ENCODE data around the gene ERG.

Gene ERG

GRCh38 chr21:38430401-38430984 lies 67.8 kb downstream of the ERG start:
- DNase-seq = no peak

DNA sequence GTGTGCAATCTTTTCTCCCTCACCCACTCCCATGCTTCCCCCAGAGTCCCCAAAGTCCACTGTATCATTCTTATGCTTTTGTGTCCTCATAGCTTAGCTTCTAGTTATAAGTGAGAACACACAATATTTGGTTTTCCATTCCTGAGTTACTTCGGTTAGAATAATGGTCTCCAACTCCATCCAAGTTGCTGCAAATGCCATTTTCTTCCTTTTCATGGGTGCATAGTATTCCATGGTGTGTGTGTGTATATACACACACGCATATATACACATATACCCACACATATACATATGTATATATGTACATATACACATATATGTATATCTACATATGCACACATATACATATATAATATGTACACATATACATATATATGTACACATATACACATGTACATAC lies 69.3 kb downstream of the ERG start:
- DNase-seq = no peak

- no peak for DNase-seq
Observed at GRCh38 chr21:38428211-38428610, 70.1 kb downstream of the ERG start.

GRCh38 chr21:38424305-38425019 lies 73.8 kb downstream of the ERG start:
- DNase-seq = no peak

- DNase-seq = no peak
Observed at GRCh38 chr21:38422082-38422481, 76.2 kb downstream of the ERG start.

- DNase-seq = no peak
Observed at GRCh38 chr21:38420140-38420539, 78.1 kb downstream of the ERG start.

DNA sequence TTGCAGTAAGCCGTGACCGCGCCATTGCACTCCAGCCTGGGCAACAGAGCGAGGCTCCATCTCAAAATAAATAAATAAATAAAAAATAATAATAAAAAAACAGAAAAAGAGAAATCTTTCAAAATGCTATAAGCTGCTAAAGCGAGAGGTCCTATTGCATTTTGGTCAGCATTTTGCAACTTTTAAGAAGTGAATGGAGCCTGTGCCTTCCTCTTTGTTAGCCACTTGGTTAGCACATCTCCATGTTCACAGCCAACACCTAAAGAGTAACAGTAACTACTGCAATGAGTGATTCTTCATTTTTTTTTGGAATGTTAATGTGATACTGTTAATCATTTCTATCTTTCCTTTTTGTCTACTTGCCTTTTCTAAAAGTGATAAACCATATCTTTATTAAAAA lies 80.6 kb downstream of the ERG start:
- DNase-seq = no peak

DNA sequence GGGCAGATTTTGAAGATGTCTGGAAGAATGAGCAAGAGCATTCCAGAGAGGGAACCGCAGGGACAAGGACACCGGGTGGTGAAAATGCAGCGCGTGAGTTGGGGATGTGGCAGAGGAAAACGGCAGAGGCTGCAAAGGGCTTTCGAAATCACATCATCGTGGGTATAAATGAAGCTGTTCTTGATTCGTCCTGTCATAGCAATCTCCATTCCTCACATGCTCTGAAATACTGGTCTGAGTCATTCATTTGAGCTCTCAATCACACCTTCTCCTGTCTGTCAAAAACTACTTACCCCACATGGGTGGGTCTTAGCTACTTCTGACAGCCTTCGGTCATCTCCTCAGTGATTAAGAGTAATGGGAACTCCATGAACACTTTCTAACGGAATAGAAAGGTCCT lies 81.5 kb downstream of the ERG start:
- no peak for DNase-seq

DNA sequence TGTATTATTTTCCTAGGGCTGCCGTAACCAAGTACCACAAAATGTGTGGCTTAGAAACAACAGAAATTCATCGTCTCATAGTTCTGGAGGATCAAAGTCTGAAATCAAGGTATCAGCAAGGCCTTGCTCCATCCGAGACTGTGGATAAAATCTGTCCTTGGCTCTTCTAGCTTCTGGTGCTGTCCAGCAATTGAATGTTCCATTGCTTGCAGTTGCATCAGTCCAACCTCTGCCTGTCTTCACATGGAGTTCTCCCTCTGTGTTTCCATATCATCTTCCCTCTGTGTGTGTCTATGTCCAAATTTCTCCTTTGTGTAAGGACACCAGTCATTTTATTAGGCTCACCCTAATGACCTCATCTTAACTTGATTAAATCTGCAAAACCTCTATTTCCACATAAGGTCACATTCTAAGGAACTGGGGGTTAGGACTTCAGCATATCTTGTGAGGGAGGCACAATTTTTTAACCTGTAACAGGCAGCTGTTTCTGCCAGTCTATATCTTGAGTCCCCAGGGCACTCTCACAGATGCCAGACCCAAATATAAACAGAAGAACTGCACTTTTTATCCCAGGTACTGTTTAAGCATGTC lies 84.2 kb downstream of the ERG start:
- DNase-seq = no peak

GRCh38 chr21:38410466-38410865 lies 87.8 kb downstream of the ERG start:
- no peak for DNase-seq

- DNase-seq = no peak
Observed at GRCh38 chr21:38409907-38410306, 88.4 kb downstream of the ERG start.

- DNase-seq = no peak
Observed at GRCh38 chr21:38404177-38404576, 94.1 kb downstream of the ERG start.

DNA sequence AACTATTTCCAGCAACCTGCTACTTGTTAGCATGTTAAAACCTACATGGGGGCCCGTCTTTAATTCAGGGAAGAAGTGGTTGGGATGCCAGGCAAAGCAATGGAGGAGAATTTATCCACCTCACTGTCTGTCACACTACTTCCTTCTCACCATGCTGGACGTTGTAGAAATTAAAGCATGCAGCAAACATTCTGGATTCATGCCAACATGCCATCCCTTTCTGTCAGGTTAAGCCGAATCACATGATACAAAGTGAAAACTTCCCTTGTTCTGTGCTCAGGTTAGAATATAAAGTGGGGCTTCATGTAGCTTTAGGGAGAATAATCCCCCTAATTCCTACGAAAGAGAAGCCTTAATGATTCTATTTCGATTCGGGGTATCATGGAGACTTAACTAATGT lies 95.5 kb downstream of the ERG start:
- DNase-seq = no peak

- DNase-seq = no peak
Observed at GRCh38 chr21:38402291-38402690, 96.0 kb downstream of the ERG start.

DNA sequence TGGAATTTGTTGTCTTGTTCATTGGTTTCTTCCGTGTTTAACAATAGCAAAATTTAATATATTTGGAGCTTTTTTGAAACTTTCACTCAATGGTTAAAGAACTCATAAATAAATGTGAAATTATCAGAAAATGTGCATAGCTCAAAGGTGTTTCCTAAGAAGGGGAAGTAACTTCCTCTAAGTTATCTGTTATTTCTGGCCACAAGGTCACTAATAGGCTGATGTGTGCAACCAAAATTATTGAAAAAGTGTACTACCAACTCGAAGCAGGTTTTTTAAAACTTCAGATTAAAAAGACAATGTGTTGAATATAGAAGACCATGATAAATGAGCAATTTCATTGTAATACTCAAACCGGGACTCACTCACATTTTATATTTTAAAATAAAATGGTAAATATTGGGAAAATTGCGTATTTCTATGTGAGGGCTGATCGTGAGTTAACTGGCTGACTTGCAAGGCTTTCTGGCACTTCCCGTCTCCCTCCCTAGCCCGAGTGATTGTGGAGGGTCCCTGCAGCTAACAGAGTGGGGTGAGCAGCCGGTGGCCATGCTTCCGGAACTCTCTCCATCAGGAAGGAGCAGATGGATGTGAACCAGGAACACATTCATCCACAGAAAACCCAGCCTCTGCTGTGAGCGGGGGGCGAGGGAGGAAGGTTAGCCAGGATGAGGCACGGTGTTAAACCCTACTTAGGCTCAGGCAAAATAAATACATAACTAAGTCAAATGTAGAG lies 96.9 kb downstream of the ERG start:
- no peak for DNase-seq

DNA sequence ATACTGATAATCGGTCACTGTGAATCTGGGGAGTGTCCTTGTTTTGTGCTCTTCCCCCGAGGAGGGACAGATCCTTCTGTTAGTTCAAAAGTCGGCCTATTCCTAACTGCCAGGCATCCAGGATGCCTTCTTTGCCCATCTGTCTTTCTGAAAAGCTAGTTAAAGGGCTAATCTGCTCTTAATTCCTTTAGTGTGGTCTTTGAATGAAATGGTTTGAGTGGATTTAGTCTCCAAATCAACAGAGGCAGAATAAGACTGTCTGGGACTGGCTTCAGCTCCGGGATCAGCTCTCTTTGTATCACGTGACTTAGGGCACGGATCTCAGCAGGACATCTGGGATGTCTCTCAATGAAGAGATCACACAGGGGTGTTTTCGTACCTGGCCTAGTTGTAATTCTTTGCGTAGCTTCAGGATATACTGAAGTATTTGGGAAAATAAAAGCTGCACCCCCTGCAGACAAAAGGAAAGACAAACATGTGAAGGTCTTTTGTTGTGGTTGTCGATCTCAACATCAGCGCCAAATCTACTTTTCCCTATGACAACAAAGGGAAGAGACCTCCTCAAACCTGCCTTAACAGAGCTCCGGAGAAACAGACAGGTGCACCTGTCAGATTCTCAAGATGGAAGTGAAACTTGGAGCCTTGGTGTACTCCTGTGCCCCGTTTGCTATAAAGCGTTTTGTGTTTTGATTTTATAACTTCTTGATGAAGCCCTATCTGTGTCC lies 97.9 kb downstream of the ERG start:
- DNase-seq = no peak

GRCh38 chr21:38399103-38399502 lies 99.2 kb downstream of the ERG start:
- DNase-seq = no peak

DNA sequence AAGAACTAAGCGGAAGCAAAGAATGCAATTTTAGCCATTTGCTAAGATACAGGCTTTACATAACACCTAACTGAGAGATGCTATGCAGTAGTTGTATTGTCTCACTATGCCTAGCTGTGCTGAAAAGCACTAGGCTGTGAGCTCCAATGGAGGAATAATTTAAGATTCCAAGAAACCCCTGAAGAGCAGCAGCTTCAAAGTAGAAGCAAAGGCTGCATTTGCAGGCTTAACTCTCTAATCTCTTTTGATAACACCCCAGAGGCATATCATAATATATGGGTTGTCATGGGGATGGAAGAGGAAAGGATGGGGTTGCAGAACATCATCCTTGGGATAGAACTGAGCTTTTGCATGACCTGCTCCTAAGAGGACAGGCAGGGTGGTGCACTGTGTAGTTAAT lies 102.0 kb downstream of the ERG start:
- DNase-seq = no peak

DNA sequence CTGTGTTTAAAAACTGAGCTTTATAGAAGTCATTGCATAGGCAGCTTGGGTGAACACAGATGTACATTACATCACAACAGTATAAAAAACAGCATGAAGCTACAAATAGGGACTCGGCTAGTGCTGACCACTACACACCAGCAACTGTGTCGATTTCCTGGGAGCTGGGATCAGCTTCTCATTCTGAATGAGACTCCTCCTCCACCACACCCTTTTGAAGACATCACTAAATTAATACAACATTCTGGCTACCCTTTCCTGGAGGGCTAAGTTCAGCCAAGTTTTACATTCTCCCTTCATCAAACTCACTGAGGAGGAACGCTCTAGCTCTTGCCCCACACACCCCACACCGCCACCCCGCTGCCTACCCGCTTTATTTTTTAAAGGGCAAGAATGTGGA lies 102.7 kb downstream of the ERG start:
- DNase-seq = no peak

GRCh38 chr21:38392661-38393060 lies 105.6 kb downstream of the ERG start:
- DNase-seq = no peak

GRCh38 chr21:38389896-38390295 lies 108.4 kb downstream of the ERG start:
- no peak for DNase-seq

GRCh38 chr21:38389354-38389676 lies 109.0 kb downstream of the ERG start:
- no peak for DNase-seq

DNA sequence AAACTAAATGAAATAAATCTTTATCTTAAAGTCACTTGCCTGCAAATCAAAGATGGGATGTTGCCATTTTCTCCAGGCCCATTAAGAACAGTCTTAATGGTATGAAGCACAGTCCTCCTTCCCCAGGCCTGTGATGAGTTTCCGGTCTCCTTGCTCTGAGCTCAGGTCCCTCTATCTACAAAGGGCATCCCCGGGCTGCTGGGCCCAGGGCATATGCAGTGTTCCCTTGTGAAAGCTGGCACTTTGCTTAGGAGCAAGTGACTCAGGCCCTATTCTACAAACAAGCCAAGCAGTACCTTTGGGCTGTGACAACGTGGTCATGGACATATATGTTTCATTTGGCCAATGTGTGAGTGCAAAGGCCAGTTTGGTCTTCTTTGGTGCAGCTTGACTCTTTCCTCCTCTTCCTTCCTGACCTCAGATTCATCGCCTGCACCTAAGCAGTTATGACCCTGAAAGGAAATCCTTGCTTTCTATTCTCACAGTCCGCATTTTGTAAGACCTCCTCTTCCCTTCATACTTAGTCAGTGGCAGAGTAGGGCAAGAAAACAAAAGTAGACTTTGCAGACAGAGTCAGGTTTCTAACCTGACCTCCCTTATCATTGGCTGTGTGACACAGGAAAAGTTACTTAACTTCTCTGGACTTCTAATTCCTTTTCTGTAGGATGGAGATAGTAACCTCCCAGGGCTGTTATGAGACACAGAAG lies 109.5 kb downstream of the ERG start:
- DNase-seq = no peak
